Breast epithelium (tissue), 4 donors: Measurements from ENCODE around the gene ATG14. TPM values are rescaled to one million over a fixed set of nuclear protein-coding genes. Genes with fewer than 3 reads are reported as not detected.

ENCODE experiments used
- DNase-seq, 2 donors: peaks; one replicate each; pipeline ENCODE4 v3.0.0-alpha.2; 2019; ENCODE audit warnings: low spot score in 2 of 2
- H3K27ac ChIP-seq, 2 donors: fragments of 200-600 bp; sonication (generic) in 1 of 2; one replicate each; pipeline ENCODE4 v1.5.1; 2016 to 2019; ENCODE audit warnings: mild to moderate bottlenecking in 1 of 2
- H3K27me3 ChIP-seq, 2 donors: fragments of 200-600 bp; sonication (generic) in 1 of 2; one replicate each; pipeline versions ENCODE4 v1.5.1 to v1.6.0; 2017 to 2019; ENCODE audit warnings: control low read depth in 1 of 2, mild to moderate bottlenecking in 1 of 2
- H3K36me3 ChIP-seq: fragments of 200-600 bp; one replicate; pipeline ENCODE4 v1.5.1; 2019
- H3K4me1 ChIP-seq, 2 donors: fragments of 200-600 bp; sonication (generic); one replicate each; pipeline ENCODE4 v1.5.1; 2016 to 2019; ENCODE audit warnings: control low read depth in 1 of 2
- H3K4me3 ChIP-seq, 3 donors: fragments of 200-600 bp; sonication (generic); 1 replicate in 2 of 3; 2 replicates in 1 of 3; pipeline ENCODE4 v1.5.1; 2016 to 2019; ENCODE audit warnings: mild to moderate bottlenecking in 3 of 3, moderate library complexity in 2 of 3
- H3K9me3 ChIP-seq, 2 donors: fragments of 200-600 bp; sonication (generic) in 1 of 2; one replicate each; pipeline ENCODE4 v1.5.1; 2016 to 2019; ENCODE audit warnings: control low read depth in 1 of 2
- POLR2A ChIP-seq: fragments of 450-650 bp; IDR thresholded peaks from one replicate; pipeline ENCODE4 v1.6.1; 2016; ENCODE audit warnings: antibody characterized with exemption, mild to moderate bottlenecking, moderate library complexity
- POLR2AphosphoS5 ChIP-seq, 3 donors: sonication (generic); formaldehyde crosslinking; IDR thresholded peaks; one replicate each; pipeline ENCODE4 v1.6.1; 2017; ENCODE audit warnings: antibody characterized with exemption in 3 of 3
- intact Hi-C: fragments of 100-400 bp; cut with DNase I; formaldehyde crosslinking; loops from one replicate; pipeline ENCODE4 v1.15.1; 2023; ENCODE audit warnings: low total_unique reads
- total RNA-seq, 3 donors: library from RNA; depleted of rRNA; stranded (reverse); fragments of >200 nt; gene quantifications; one replicate each; pipeline ENCODE4 v1.1.0, GENCODE V29; 2016
- TF ChIP-seq, protein P1 (sequence below), 3 donors: fragments of 450-650 bp; IDR thresholded peaks; one replicate each; pipeline ENCODE4 v1.5.1; 2016 to 2017; ENCODE audit warnings: antibody characterized with exemption in 3 of 3, mild to moderate bottlenecking in 3 of 3, moderate library complexity in 3 of 3

Gene ATG14
- total RNA-seq, 3 donors from 2014 or later, result 14.6 to 28.0 (median 16.1) TPM

DNA sequence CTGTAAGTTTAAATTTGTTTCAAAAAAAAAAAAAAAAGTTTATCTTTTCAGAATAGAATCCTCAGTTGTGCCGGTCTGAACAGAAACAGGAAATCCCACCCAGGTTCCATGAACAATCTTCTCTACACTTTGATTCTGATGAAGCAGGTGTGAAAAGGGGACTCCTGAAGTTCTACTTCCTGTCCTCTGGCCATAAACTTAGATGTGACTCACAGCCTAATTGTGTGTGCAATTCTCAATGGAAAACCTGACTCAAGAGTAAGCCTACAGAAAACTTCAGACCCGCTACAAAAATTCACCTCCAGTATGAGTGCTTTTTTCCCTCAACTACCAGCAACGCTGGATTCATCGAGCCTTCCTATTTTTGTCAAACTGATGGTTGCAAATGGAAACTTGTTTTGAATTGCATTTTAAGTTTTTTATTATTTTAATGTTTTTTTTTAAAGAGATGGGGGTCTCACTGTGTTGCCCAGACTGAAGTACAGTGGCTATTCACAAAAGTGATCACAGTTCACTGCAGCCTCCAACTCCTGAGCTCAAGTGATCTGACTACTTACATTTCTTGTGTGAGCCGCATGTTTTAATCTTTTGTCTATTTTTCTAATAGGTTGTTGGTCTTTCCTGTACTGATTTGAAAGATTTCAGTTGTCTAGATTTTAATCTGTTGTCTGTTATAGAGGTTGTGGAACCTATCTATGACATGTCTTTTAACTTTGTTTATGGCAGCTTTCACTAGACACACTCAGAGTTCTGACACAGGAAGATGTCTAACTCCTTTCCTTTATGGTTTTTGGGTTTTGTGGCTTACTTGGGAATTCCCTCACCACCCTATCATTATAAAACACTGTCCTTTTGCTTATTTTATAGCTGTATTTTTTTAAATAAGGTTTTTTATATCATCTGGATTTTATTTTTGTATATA is 37.6 kb downstream of the ATG14 start:
- intact Hi-C loops, result no loop called here
- no peak overlapping the region for H3K27ac ChIP-seq
- H3K4me3 ChIP-seq, result no peak overlapping the region
- H3K9me3 ChIP-seq, result no peaks in the 10 kb centered on the region
- TF ChIP-seq POLR2AphosphoS5 (IDR thresholded peaks at IDR 0.05) (no peak), POLR2A (no peak)
- TF ChIP-seq, protein P1, sequence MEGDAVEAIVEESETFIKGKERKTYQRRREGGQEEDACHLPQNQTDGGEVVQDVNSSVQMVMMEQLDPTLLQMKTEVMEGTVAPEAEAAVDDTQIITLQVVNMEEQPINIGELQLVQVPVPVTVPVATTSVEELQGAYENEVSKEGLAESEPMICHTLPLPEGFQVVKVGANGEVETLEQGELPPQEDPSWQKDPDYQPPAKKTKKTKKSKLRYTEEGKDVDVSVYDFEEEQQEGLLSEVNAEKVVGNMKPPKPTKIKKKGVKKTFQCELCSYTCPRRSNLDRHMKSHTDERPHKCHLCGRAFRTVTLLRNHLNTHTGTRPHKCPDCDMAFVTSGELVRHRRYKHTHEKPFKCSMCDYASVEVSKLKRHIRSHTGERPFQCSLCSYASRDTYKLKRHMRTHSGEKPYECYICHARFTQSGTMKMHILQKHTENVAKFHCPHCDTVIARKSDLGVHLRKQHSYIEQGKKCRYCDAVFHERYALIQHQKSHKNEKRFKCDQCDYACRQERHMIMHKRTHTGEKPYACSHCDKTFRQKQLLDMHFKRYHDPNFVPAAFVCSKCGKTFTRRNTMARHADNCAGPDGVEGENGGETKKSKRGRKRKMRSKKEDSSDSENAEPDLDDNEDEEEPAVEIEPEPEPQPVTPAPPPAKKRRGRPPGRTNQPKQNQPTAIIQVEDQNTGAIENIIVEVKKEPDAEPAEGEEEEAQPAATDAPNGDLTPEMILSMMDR (IDR thresholded peaks at IDR 0.05), result no peak
- no peak for DNase-seq
- no peaks in the 10 kb centered on the region for H3K4me1 ChIP-seq
- no peaks in the 10 kb centered on the region for H3K36me3 ChIP-seq
- H3K27me3 ChIP-seq, result no peaks in the 10 kb centered on the region

DNA sequence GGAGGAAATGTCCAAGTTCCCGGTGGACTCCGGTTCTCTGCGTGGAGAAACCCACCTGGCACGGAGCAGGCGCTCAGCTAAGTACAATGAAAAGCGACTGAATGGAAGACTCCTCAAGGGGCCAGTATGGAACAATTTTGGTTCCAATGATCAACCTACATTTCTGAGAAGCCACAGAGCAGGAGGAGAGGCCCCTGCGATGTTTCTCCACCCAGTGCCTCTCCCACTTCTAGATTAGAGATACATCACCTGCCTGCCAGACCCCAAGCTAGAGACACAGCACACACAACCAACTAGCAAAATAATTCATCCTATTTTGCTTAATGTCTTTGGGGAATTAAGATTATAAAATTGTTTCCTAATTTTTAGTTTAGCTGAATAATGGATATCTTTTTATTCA is 38.8 kb downstream of the ATG14 start:
- TF ChIP-seq, protein P1 (IDR thresholded peaks at IDR 0.05), result no peak
- no peak for TF ChIP-seq POLR2A
- no peak for TF ChIP-seq POLR2AphosphoS5 (IDR thresholded peaks at IDR 0.05)
- H3K4me3 ChIP-seq, result no peak overlapping the region
- no peaks in the 10 kb centered on the region for H3K36me3 ChIP-seq
- no peaks in the 10 kb centered on the region for H3K9me3 ChIP-seq
- H3K4me1 ChIP-seq, result no peaks in the 10 kb centered on the region
- DNase-seq, result no peak
- intact Hi-C loops, result no loop called here
- H3K27me3 ChIP-seq, result no peaks in the 10 kb centered on the region
- H3K27ac ChIP-seq, result no peak overlapping the region

DNA sequence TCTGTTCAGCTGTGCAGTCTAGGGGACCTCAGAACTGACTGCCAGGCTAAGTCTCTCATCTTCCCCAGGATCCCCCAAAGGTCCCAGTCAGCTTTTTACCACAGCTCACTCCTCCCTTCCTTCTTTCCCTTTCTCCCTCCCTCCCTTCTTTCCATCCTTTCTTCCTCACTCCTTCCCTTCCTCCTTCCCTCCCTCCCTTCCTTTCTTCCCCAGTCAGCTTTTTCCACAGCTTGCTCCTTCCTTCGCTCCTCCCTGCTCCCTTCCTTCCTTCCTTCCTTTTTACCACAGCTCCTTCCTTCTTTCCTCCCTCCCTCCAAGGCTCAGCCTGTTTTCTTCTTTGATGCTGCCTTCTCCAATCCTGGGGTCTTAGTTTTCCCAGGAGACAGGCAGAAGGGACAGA is 39.2 kb downstream of the ATG14 start:
- DNase-seq, result no peak
- H3K9me3 ChIP-seq, result no peaks in the 10 kb centered on the region
- intact Hi-C loops, result no loop called here
- TF ChIP-seq POLR2AphosphoS5 (IDR thresholded peaks at IDR 0.05), result no peak
- no peak for TF ChIP-seq POLR2A
- TF ChIP-seq, protein P1 (IDR thresholded peaks at IDR 0.05), result no peak
- no peaks in the 10 kb centered on the region for H3K36me3 ChIP-seq
- H3K27ac ChIP-seq, result no peak overlapping the region
- no peaks in the 10 kb centered on the region for H3K4me1 ChIP-seq
- H3K4me3 ChIP-seq, result no peak overlapping the region
- no peaks in the 10 kb centered on the region for H3K27me3 ChIP-seq

DNA sequence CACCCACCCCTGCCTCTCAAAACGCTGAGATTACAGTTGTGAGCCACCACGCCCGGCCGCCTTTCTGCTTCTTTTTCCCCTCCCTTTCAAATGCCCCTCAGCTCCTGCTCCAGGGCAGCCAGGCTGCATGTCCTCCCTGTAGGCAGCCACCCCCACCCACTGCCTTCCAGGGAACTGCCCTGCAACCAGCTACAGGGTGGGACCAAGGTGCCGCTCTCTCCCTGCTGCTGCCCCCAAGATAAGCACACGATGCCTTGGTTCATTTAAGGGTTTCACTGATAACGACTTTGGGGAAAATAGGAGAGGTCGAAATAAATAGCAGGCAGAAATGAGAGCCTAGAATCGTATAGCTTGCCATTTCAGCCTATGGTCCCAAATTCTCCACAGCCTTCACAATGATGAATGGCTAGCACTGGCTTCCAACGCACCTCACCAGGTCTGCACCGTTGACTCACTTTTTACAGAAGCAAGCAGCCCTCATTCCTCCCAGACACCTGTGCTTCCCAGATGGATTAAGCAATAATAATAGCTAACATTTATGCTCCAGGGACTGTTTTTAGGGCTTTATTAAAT is 40.7 kb downstream of the ATG14 start:
- Histone ChIP-seq H3K36me3 (no peaks in the 10 kb centered on the region), H3K4me1 (no peaks in the 10 kb centered on the region), H3K4me3 (no peak overlapping the region), H3K27ac (no peak overlapping the region), H3K27me3 (no peaks in the 10 kb centered on the region), H3K9me3 (no peaks in the 10 kb centered on the region)
- no peak for DNase-seq
- intact Hi-C loops, result no loop called here
- TF ChIP-seq POLR2A (no peak), POLR2AphosphoS5 (IDR thresholded peaks at IDR 0.05) (no peak)
- TF ChIP-seq, protein P1 (IDR thresholded peaks at IDR 0.05), result no peak

DNA sequence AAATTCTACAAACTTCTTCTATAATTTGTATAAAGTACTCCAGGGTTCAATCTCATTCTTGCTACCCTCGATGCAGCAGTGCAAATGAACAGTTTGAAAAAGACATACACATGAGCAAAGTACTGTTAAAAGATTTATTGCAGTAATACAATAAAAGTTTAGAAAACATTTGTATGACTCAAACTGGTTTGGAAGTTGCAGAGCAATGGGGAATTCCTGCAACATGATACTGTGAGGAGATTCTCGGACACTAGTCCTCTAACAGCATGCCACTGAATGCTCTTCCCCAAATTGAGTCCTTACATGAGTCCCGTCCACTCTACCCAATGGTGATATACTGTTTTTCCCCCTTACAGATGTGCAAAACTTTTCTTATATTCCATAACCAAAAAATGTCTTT is 45.4 kb downstream of the ATG14 start:
- DNase-seq, result no peak
- Histone ChIP-seq H3K4me3 (no peak overlapping the region), H3K27me3 (no peaks in the 10 kb centered on the region), H3K4me1 (no peaks in the 10 kb centered on the region), H3K36me3 (no peaks in the 10 kb centered on the region), H3K27ac (no peak overlapping the region), H3K9me3 (no peaks in the 10 kb centered on the region)
- TF ChIP-seq, protein P1 (IDR thresholded peaks at IDR 0.05), result no peak
- TF ChIP-seq POLR2A, result no peak
- no peak for TF ChIP-seq POLR2AphosphoS5 (IDR thresholded peaks at IDR 0.05)
- intact Hi-C loops, result no loop called here
